Measurements from ENCODE around the gene DHX16. TPM values are rescaled to one million over a fixed set of nuclear protein-coding genes. Genes with fewer than 3 reads are reported as not detected.

The DHX16 gene
- total RNA-seq, 1 donor: 32.0 TPM

- no peak for DNase-seq (ENCODE audit: low read depth)
- no peak overlapping the region for H3K4me3 ChIP-seq (ENCODE audit: low read depth, low read length)
- no peak for TF ChIP-seq CTCF (IDR thresholded peaks at IDR 0.05; ENCODE audit: insufficient read depth, low read depth, low read length)
Measured at GRCh38 chr6:30619561-30619960, 53.2 kb downstream of the DHX16 start.

GRCh38 chr6:30618270-30618797, 54.5 kb downstream of the DHX16 start:
- peak overlapping the region; percentile 92 for H3K4me3 ChIP-seq (ENCODE audit: low read depth, low read length)
- TF ChIP-seq CTCF (IDR thresholded peaks at IDR 0.05; ENCODE audit: insufficient read depth, low read depth, low read length): no peak
- no peak for DNase-seq (ENCODE audit: low read depth)

GRCh38 chr6:30617565-30618269, 55.1 kb downstream of the DHX16 start, which contains the start of gene MRPS18B:
MRPS18B (plus strand) TSS chr6:30617840; CDS start chr6:30617866, 26 bp downstream.
- peak within 1 kb of the TSS; percentile 98 for H3K4me3 ChIP-seq (ENCODE audit: low read depth, low read length)
- peak; percentile 98 for DNase-seq (ENCODE audit: low read depth)
- no peak for TF ChIP-seq CTCF (IDR thresholded peaks at IDR 0.05; ENCODE audit: insufficient read depth, low read depth, low read length)

GRCh38 chr6:30616811-30617564, 55.8 kb downstream of the DHX16 start, which contains the start of gene PPP1R10:
PPP1R10 (minus strand) TSS chr6:30617243; CDS start chr6:30609944, 7,299 bp downstream.
- DNase-seq (ENCODE audit: low read depth): peak; percentile 100
- H3K4me3 ChIP-seq (ENCODE audit: low read depth, low read length): peak within 1 kb of the TSS; percentile 98
- no peak for TF ChIP-seq CTCF (IDR thresholded peaks at IDR 0.05; ENCODE audit: insufficient read depth, low read depth, low read length)

GRCh38 chr6:30615958-30616810, 56.6 kb downstream of the DHX16 start:
- no peak for TF ChIP-seq CTCF (IDR thresholded peaks at IDR 0.05; ENCODE audit: insufficient read depth, low read depth, low read length)
- peak; percentile 16 for DNase-seq (ENCODE audit: low read depth)
- peak overlapping the region; percentile 98 for H3K4me3 ChIP-seq (ENCODE audit: low read depth, low read length)

All from fibroblast of villous mesenchyme (primary cell).